ENCODE results near the gene KCNK2.

The KCNK2 gene, protein sequence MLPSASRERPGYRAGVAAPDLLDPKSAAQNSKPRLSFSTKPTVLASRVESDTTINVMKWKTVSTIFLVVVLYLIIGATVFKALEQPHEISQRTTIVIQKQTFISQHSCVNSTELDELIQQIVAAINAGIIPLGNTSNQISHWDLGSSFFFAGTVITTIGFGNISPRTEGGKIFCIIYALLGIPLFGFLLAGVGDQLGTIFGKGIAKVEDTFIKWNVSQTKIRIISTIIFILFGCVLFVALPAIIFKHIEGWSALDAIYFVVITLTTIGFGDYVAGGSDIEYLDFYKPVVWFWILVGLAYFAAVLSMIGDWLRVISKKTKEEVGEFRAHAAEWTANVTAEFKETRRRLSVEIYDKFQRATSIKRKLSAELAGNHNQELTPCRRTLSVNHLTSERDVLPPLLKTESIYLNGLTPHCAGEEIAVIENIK

DNA sequence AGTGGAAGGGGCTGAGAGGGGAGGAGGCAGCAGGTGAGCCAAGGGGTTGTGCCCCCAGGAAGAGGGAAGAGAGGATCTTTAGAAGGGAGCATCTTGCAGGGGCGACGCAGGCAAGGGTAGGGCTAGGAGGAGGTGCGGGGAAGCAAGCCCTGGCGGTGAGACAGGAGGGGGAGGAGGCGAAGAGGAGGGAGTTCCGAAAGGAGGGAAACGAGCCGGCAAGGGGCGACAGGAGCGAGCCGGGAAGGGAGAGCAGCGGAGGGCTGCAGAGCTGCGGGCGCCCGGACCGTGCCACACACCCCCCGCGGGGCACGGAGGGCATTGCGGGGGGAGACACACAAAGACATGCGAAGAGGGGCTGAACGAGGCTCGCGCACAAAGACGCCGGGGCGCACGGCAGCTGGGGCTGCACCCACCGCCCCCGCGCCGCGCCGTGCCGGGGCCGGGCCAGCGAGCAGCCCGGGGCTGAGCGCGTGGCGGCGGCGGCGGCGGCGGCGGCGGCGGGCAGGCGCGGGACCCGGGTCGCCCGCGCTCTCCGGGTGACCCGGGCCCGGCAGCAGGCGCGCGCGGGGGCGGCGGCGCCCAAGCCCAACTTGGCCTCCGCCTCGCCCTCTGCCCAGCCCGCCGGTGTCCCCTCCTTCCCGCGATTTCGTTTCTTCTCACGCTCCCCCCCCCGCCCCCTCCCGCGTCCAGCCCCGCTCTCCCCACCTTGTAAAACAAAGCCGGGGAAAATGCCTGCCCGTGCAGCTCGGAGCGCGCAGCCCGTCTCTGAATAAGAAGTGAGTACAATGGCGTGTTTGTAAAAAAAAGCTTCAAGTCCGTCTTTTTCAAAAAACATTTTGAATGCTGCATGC is at the start of gene KCNK2:
Gene KCNK2, plus strand, starts transcription at position 206 of the 851 bp plus-strand sequence. CDS start 649 bp downstream, outside the sequence.
- DNase-seq = no peak

DNA sequence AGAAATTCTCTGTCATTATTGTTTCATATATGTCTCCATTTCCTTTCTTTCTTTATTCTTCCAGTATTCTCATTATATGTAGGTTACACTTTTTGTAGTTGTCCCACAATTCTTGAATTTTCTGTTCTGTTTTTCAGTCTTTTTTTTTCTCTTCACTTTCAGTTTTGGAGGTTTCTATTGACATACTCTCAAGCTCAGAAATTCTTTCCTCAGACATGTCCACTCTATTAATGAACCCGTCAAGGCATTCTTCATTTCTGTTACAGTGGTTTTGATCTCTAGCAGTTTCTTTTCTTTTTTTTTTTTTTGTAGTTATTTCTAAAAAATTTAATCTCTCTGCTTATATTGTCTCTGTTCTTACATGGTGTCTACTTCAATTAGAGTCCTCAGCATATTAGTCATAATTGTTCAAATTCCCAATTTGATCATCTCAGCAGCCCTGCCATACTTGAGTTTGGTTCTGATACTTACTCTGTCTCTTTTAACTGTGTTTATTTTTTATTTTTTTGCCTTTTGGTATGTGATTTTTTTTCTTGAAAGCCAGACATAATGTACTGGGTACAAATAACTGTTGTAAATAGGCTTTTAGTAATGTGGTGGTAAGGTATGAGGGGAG is 49.5 kb upstream of the KCNK2 start:
- DNase-seq = no peak

DNA sequence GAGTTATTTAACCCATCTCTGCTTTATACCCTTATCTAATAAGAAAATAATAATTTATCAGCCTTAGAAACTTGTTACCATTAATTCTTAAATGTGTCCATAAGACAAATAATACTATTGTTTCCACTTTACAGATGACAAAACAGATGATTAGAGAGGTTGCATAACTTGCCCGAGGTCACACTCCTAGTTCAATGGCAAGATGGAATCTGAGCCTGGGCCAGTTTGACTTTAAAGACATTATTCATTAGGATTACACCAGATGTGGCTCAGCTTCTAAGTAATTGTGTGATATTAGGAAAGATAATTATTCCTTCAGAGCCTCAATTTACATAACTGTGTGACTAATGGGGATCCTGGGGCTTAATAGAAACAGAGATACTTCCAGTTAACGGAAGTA is 42.3 kb upstream of the KCNK2 start:
- DNase-seq = no peak

DNA sequence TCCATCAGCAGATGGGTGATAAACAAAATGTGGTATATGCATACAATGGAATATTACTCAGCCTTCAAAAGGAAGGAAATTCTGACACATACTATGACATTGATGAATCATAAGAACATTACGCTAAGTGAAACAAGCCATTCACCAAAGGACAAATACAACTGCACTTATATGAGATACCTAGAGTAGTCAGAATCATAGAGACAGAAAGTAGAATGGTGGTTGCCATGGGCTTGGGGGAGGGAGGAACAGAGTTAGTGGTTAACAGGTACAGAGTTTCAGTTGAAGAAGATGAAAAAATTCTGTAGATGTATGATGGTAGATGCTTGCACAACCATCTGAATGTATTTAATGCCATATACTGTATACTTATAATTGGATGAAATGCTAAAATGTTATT is 39.1 kb upstream of the KCNK2 start:
- DNase-seq = no peak

DNA sequence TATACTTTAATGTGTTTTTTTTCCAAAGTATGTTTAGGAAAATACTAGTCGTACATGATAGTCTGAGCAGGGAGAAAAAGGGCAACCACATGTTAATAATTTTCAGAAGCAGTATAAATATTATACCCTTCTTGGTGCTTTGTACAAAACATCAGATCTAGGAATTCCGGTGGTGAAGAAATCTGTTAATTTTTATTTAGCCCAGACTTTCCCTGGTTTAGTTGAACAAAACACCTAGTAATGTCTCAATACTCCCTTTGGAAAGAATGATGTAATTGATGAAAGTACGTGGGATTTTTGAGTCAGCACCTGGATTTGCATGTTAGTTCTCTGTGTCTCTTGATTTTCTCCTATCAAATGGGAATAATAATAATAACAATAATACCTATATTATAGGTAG is 38.4 kb upstream of the KCNK2 start:
- no peak for DNase-seq

DNA sequence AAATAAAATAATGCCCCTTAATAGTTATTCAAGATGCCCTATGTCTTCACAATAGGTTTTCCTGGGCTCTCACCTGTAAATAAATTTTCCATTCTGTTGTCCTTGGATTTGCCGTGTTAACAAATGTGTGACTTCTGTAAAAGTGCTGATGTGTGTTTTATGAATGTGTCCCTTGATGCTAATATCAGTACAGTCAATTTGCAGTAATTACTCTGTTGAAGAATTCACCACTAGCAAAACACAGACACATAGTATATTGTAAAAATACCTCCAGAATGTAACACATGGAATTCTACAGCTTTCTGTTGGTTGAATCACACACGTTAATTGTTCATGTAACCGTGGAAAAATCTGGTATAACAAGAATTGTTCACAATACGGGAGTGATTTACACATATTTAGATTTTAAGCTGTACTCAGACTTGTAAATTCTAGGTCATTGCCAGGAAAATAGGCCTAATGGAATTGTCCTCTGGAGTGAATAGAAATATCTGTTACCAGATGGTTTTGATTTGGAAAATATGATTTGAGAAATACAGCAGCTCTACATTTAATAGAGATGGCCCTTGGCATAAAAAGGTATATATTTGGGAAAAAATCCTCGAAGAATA is 36.7 kb upstream of the KCNK2 start:
- DNase-seq = no peak

DNA sequence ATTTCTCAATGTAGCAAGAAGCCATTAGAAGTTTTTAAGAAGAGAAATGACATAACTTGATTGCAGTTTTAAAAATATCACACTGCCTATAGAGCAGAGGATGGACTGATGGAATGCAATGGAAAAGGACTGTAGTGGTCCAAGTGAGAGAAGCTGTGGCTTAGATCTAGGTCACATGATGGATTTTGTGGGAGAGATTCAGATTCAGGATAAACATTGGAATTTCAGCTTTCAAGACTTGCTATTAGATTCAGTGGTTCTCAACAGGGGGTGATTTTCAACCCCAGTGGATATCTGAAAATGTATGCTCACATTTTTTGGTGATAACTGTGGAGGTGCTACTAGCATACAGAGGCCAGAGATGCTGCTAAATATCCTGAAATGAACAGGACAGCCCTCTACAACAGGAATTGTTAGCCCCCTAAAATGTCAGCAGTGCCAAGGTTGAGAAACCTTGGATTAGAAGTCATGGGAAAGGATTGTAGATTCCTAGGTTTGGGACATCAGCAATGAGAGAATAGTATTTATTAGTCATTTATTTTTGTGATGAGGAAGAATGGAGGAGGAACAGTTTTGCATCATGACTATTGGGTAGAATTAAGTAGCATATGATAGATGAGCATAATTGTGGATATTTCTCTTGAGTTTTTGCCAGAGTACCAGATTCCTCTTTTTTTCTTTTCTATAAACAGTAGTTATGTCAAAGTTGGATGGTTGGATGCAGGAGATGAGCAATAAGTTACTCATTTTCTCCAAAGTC is 30.1 kb upstream of the KCNK2 start:
- no peak for DNase-seq

DNA sequence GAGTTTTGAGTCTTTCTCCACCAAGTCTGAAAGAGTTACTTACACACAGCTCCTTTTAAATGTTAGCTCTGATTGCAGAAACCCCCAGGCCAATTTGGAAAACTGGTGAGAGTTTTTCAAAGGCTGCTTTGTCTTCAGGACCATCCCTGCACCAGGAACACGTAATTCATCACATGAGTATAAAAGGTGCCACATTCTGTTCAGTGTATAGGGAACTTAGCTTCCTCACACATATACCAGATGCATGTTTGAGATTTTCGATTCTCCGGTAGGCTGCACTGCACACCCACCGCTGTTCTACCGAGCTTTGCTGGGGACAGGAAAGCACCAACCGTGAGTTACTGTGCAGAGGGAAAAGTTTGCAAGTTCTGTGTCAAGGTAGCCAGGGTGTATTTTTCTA is 28.3 kb upstream of the KCNK2 start:
- no peak for DNase-seq

DNA sequence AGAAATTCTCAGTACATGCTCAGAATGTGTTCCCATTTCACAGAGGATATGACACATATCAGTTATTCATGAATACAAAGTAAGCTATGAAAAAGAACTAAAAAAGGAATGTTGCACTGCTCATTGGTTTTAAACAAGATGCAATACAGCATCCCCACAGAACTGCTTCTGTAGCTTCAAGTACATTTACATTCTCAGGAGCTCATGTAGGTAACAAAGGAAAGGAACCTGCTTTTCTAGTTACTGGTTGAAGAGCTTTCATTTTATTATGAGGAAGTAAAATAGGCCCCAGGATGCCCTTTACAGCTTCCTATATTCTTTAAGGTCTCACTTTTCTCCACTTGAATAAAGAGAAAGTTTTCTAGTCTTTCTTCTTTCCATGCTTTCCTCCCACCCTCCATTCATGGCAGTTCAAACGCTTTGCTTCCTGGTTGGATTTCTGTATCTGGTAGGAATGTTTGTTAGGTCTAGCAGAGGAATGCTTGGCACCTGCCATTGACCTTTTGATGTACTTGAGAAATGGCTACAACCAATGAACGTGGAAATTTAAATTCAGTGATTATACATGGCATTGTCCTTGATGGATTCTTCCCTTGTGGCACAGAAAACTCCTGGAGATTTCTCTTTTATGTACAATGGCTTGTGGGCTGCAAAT is 27.1 kb upstream of the KCNK2 start:
- no peak for DNase-seq

DNA sequence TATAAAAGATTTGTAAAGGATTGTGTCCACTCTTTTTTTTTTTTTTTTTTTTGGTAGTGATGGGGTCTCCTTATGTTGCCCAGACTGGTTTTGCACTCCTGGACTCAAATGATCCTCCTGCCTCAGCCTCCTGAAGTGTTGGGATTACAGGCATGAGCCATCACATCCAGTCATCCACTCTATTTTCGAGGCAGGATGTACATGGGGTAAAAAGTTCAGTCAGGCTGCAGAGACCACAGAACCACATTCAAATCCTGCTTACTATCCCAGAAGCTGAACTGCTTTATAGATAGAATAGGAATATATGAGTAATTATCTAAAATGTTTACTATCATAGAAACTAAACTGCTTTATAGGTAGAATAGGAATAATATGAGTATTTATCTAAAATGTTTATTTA is 26.0 kb upstream of the KCNK2 start:
- DNase-seq = no peak

DNA sequence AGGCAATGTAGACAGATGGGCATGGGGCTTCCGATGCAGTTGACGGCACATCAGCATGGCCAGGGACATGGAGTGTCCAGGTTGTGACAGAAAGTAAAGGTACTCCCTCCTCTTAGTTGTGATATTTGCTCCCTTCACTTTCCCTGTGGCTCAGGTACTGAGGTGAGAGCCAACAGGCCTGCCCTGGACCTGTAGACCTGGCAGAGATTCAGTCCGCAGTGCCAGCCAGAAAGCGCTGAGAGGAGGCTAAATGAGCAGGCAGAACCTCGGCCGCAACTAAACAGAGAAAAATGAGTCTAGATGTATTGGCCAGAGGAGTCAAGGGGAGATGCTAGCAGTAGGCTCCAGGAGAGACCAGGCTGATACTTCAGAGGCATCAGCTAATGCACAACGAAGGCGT is 22.6 kb upstream of the KCNK2 start:
- DNase-seq = no peak

DNA sequence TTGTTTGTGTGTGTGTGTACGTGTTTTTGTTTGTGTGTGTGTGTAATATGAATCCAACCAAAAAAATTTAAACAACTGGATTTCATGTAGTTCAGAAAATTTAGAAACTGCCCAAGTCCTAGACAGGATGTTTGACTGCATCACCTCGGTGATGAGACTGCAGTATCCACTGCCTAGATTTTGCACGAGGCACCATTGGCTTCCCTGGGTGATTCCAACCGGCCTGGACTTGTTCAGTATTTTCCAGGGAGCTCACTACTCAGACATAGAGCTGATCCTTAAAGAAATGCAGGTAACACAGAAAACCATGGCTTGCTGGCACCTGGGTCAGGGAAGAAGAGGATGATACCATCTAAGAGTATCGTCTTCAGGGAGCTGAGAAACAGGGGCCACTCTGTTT is 18.2 kb upstream of the KCNK2 start:
- no peak for DNase-seq

DNA sequence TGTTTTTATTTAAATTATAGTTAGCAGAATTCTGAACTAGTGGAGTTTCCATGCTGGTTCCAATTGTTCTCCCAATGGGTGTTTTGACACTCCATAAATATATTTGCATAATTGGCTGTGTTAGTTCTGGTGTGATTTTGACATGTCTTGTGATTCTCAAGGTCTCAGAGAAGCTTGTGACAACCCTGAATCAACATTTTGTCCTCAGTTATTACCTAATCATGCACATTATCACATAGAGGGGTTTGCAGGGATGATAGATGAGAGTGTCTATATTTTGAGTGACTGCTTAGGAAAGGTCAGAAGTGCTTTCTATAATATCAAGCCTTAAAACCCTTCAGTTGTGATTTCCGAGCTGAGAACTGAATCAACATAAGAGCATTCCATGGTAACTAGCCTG is 11.5 kb upstream of the KCNK2 start:
- no peak for DNase-seq

DNA sequence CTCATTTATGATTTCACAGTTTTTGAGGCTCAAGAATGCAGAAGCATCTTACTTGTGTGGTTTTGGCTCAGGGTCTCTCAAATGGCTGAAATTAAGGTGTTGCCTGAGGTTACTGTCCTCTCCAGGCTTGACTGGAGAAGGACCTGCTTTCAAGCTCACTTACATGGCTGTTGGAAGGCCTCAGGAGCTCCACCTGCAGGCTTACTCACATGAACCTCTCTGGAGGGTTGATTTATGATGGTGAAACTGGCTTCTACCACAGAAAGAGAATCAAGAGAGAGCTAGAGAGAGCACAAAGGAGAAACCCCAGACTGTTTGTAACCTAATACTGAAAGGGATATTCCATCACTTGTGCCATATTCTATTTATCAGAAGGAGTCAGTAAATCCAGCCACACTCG is 6.2 kb upstream of the KCNK2 start:
- DNase-seq = no peak

DNA sequence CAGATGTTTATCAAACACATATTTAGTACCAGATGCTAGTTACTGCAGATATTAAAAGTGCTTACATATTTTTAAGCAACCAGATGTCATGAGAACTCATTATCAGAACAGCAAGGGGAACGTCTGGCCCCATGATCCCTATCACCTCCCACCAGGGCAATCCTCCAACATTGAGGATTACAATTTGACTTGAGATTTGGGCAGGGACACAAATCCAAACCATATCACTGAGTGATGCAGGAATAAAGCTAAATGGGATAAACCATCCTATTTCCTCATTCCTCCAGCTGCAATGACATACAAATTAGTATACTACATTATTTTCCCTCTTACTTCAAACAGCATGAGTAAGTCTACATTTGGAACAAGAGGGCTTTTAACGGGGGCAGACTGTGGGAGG is 3.1 kb upstream of the KCNK2 start:
- no peak for DNase-seq

DNA sequence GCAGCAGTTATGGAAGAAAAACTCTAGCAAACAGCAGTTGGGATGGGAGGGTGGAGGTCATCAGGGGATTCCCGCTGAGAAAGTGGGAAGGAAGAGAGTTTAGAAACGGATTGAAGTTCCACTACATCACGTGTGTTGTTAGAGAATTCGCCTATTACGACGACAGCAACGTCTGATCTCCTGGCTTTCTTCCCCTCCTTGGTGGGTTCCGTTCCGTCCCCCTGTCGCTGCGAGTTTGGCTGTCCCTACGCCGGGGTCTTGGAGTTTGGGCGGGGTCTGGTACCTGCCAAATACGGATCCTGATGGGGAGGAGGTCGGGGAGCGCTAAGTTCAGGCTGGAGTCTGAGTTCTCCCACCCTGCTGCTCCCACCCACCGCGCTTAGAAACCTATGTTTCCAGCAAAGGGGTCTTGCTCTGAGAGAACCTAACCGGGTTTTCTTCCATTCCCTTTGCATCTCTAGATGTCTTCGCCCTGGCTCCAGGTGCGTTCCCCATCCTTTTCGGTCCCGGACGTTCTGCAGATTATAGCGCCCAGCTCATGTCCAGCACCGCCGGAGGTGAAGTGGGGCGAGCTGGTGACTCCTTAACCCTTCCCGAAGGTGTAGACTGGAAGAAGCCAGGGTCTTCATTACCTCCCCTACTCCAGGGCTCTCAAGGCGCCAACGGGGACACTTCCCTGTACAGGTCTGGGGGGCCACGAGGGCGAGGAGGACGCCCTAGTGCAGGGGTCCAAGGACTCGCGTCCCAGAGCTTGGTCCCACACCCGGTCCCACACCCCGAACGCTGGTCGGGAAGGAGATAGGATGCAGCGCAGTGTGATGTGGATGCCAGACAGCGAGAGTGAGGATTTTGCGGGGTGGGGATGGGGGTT is 641 bp upstream of the KCNK2 start:
- DNase-seq = no peak

DNA sequence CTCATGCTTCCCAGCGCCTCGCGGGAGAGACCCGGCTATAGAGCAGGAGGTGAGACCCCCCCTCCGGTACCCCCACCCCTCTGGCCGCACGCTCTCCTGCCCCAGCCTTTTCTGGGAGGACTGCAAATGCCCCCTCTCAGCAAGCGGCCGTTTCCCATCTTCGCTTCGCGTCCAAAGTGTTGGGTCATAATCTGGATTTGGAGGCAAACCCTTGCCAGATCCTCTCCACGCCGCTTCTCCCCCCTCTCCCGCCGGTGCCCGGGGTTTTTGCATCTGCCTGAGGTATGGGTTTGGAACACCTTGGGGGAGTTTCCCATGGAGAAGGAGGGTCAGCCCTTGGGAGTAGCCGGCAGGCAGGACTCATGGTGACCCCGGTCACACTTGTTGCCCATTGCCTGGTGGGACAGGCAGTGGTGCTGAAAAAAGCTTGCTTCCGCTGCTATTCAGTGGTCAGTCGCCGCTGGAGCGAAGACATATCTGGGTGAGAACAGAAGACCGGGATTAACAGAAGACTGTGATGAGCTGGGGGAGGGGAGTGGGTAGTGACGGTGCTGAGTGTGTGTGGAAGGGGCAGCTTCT is 935 bp downstream of the KCNK2 start:
- DNase-seq = no peak

DNA sequence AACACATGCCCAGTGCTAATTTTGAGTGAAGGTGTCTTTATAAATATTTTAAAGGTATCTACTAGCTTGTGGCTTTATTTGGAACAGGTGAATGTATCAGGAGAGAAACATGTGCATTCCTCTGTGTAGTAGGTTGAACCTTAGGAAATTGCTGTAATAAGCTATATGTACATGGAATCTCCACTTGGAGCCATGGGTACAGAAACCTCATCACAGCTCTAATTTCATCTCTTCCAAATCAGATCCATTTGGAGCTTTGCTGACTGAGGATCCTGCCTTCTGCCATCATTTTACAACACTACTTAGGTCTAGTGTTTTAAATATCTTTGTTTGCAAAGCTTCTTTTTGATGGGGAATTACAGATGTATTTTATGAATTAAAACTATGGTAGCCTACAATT is 2.1 kb downstream of the KCNK2 start:
- DNase-seq = no peak

DNA sequence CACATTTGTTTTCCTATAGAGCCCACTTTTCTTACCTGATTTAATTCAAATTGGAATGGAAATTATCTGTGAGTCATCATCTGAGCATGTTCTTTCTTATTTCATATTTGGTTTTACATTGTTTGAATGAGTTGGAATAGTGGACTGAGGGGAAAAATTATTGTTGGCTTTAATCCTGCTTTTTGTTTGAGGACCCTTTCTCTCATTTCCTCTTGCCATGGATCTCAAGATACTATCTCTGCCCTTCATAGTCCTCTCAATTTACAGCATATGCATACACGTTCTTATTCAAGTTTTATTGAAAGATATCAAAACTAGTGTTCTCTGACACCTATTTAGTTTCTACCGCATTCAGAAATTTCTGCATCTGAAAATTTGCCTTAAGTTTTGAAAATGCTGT is 5.1 kb downstream of the KCNK2 start:
- DNase-seq = no peak

DNA sequence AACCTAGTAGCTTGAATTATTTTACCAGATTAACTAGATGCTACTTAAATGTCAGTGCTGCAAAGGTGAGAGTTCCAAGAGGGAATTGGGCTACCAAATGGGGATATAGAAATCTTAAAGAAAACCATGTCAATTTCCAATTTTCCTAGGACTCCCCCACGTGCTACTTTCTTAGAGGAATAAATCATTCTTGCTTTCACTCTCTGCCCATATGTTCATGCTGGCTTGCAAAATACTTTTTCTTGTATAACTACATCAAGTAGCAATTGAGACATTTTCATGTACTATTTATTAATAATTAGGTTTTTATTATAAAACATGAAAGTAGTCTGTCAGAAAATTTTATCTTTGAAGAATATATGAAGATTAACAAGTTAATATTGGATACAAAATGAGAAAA is 11.8 kb downstream of the KCNK2 start:
- no peak for DNase-seq

DNA sequence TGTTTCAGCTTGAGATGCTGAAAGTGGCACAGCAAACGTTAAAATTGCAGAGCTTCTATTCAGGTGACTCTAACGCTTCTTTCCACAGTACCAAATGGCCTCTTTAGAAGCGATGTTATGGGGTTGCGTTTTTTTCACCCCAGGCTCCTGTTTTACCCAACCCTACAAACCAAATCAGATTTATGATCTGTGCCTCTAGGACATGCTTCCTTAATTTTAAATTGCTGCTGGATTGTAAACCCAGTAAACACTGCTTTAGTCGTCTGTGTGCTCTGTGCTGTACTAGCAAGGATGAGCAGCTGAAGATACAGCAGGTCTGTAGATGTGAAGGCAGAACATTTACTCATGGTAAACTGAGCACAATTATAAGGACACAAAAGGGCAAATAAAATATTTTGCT is 13.0 kb downstream of the KCNK2 start:
- DNase-seq = no peak
